Ascending aorta (tissue), 2 donors: Measurements from ENCODE around the gene DNAJA2. TPM values are rescaled to one million over a fixed set of nuclear protein-coding genes. Genes with fewer than 3 reads are reported as not detected.

Experiments used
- DNase-seq, 2 donors: peaks; one replicate each; pipeline ENCODE4 v3.0.0-alpha.2; 2019; ENCODE audit warnings: low spot score in 2 of 2
- H3K27ac ChIP-seq, 2 donors: fragments of 200-600 bp; sonication (generic); one replicate each; pipeline ENCODE4 v1.5.1; 2016 to 2017; ENCODE audit warnings: mild to moderate bottlenecking in 1 of 2
- H3K27me3 ChIP-seq: fragments of 200-600 bp; sonication (generic); one replicate; pipeline ENCODE4 v1.5.1; 2017
- H3K36me3 ChIP-seq, 2 donors: fragments of 200-600 bp; sonication (generic); one replicate each; pipeline ENCODE4 v1.5.1; 2016
- H3K4me1 ChIP-seq, 2 donors: fragments of 200-600 bp; sonication (generic); one replicate each; pipeline ENCODE4 v1.5.1; 2016 to 2017; ENCODE audit warnings: mild to moderate bottlenecking in 1 of 2
- H3K4me3 ChIP-seq, 2 donors: fragments of 200-600 bp; sonication (generic); one replicate each; pipeline ENCODE4 v1.5.1; 2016 to 2017; ENCODE audit warnings: mild to moderate bottlenecking in 1 of 2
- H3K9me3 ChIP-seq, 2 donors: fragments of 200-600 bp; sonication (generic); one replicate each; pipeline ENCODE4 v1.5.1; 2016
- intact Hi-C: fragments of 100-400 bp; cut with DNase I; formaldehyde crosslinking; loops from one replicate; pipeline ENCODE4 v1.15.1; 2023
- total RNA-seq: library from RNA; depleted of rRNA; stranded (reverse); fragments of >200 nt; gene quantifications from one replicate; pipeline ENCODE4 v1.1.0, GENCODE V29; 2016
- TF ChIP-seq, protein P1 (sequence below), 3 experiments: fragments of 200-600 bp in 2 of 3; fragments of 450-650 bp in 1 of 3; sonication (generic) in 2 of 3; IDR thresholded peaks; one replicate each; pipeline ENCODE4 v1.5.1; 2016 to 2019; ENCODE audit warnings: antibody characterized with exemption in 3 of 3, mild to moderate bottlenecking in 1 of 3, moderate library complexity in 1 of 3

Gene DNAJA2
- total RNA-seq, 1 donor from 2014 or later: 15.8 TPM

DNA sequence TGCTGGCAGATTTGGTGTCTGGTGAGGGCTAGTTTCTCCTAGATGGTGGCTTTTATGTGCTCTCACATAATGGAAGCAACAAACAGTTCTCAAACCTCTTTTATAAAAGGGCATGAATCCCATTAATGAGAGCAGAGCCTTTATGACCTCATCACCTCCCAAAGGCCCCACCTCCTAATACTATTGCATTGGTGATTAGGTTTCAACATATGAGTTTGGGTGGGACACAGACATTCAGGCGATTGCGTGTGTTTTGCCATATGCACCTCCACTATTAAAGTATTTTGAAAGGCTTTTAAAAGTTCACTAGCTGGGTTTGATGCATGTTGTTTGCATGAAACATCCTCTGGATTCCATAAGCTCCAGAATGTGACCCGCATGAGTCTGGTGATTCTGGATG lies 24.4 kb upstream of the DNAJA2 start:
- intact Hi-C loops: no loop called here
- H3K27me3 ChIP-seq: no peaks in the 10 kb centered on the region
- H3K9me3 ChIP-seq: no peaks in the 10 kb centered on the region
- no peak overlapping the region for H3K4me3 ChIP-seq
- no peak for DNase-seq
- no peak overlapping the region for H3K27ac ChIP-seq
- H3K36me3 ChIP-seq: no peaks in the 10 kb centered on the region
- no peaks in the 10 kb centered on the region for H3K4me1 ChIP-seq
- TF ChIP-seq, protein P1, sequence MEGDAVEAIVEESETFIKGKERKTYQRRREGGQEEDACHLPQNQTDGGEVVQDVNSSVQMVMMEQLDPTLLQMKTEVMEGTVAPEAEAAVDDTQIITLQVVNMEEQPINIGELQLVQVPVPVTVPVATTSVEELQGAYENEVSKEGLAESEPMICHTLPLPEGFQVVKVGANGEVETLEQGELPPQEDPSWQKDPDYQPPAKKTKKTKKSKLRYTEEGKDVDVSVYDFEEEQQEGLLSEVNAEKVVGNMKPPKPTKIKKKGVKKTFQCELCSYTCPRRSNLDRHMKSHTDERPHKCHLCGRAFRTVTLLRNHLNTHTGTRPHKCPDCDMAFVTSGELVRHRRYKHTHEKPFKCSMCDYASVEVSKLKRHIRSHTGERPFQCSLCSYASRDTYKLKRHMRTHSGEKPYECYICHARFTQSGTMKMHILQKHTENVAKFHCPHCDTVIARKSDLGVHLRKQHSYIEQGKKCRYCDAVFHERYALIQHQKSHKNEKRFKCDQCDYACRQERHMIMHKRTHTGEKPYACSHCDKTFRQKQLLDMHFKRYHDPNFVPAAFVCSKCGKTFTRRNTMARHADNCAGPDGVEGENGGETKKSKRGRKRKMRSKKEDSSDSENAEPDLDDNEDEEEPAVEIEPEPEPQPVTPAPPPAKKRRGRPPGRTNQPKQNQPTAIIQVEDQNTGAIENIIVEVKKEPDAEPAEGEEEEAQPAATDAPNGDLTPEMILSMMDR (IDR thresholded peaks at IDR 0.05): no peak

DNA sequence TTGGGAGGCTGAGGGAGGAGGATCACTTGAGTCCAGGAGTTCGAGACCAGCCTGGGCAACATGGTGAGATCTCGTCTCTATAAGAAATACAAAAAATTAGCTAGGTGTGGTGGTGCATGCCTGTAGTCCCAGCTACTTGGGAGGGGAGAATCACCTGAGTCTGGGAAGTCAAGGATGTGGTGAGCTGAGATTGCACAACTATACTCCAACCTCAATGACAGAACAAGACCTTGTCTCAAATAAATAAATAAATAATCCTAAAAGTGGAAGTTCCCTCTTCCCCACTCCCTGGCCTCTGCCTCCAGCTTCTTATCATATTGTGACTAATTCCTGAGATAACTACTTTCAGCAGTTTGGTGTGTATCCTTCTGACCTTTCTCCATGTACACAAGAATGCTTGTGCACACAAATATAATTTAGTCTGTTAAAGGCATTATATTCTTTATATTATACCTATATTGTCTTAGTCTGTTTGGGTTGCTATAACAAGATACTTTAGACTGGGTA lies 23.5 kb upstream of the DNAJA2 start:
- no peaks in the 10 kb centered on the region for H3K4me1 ChIP-seq
- TF ChIP-seq, protein P1 (IDR thresholded peaks at IDR 0.05): no peak
- intact Hi-C loops: no loop called here
- H3K27ac ChIP-seq: no peak overlapping the region
- H3K27me3 ChIP-seq: no peaks in the 10 kb centered on the region
- H3K9me3 ChIP-seq: no peaks in the 10 kb centered on the region
- H3K36me3 ChIP-seq: no peaks in the 10 kb centered on the region
- no peak overlapping the region for H3K4me3 ChIP-seq
- no peak for DNase-seq

DNA sequence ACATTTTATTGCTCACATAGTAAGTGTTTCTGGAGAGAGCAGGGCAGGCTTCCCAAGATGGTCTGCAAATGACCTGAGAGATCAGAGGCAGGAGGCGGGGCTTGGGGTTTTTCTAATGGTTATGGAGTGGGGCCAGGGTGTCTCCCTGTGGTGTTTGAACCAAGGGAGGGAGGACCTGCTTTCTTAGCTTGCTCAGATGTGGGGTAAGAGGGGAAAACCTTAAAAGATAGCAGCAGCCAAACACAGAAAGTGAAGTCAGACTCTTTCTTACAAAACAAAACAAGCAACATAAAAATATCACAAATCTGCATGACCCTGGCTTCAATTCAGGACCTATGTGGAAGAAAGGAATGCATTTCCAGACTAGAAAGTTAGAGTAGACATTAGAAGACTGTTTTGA lies 22.9 kb upstream of the DNAJA2 start:
- no peaks in the 10 kb centered on the region for H3K27me3 ChIP-seq
- no peaks in the 10 kb centered on the region for H3K4me1 ChIP-seq
- no peak overlapping the region for H3K27ac ChIP-seq
- H3K9me3 ChIP-seq: no peaks in the 10 kb centered on the region
- DNase-seq: no peak
- H3K4me3 ChIP-seq: no peak overlapping the region
- no peaks in the 10 kb centered on the region for H3K36me3 ChIP-seq
- intact Hi-C loops: no loop called here
- TF ChIP-seq, protein P1 (IDR thresholded peaks at IDR 0.05): no peak

DNA sequence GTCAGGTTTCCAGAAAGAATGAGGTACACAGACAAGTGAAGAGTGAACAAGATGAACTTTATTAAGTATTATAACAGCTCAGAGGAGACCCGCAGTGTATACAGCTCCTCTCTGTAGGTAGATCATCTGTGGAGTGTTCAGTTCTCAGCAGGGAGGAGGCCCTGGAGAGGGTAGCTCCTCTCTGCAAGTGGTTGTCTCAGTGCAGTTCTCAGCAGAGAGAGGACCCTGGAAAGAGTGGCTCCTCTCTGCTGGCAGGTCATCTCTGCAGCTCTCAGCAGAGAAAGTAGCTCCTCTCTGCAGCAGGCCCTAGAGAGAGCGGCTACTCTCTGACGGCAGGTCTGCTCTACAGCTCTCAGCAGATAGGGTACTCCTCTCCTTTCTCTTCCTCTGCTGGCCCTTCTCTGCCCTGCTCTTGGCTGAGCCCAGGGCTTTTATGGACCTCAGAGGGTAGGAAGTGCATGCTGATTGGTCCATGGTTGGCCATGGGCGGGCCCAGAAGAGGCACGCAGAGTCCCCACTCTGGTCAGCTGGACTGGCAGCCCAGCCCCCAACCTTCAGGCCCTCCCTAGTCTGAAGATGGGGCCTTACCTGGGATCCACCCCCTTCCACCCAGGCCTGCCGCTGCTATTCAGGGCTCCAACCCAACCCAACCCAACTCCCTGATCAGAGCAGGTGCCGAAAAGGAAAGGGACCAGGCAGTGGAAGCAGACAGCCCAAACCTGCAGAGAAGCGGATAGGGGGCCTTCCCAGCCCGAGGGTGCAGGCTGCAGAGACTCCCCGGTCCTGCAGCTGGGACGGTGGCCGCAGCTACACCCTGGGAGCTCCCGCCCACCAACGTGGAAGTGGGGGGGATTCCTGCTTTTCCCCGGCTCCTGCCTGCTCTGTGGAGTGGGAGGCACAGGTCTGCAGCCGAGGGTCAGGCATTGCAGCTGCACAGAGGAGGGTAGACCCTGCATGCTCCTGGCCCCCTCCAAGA lies 18.5 kb upstream of the DNAJA2 start:
- no peak overlapping the region for H3K27ac ChIP-seq
- DNase-seq: no peak
- H3K4me3 ChIP-seq: no peak overlapping the region
- TF ChIP-seq, protein P1 (IDR thresholded peaks at IDR 0.05): no peak
- H3K9me3 ChIP-seq: no peaks in the 10 kb centered on the region
- H3K27me3 ChIP-seq: no peaks in the 10 kb centered on the region
- no peaks in the 10 kb centered on the region for H3K36me3 ChIP-seq
- H3K4me1 ChIP-seq: no peaks in the 10 kb centered on the region
- intact Hi-C loops: no loop called here

DNA sequence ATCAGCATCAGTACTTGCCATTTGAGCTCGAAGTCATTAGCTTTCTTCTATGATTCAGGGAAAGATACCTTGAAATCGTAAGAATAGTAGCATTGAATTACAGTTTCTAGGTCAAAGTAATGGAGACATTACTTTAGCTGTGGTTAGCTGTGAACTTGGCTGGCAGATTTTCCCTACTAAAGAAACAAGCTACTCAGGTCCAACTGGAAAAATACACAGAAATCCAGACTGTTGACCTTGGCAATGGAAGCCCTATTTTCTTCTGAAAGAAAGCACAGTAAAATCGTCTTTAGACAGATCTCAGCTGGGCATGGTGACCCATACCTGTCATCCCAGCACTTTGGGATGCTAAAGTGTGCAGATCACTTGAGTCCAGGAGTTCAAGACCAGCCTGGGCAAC lies 13.4 kb upstream of the DNAJA2 start:
- no peak for DNase-seq
- TF ChIP-seq, protein P1 (IDR thresholded peaks at IDR 0.05): no peak
- Histone ChIP-seq H3K9me3 (no peaks in the 10 kb centered on the region), H3K36me3 (no peaks in the 10 kb centered on the region), H3K27me3 (no peaks in the 10 kb centered on the region), H3K27ac (no peak overlapping the region), H3K4me3 (no peak overlapping the region), H3K4me1 (no peaks in the 10 kb centered on the region)
- intact Hi-C loops: no loop called here
